Ammon's horn (tissue), 1 donor: ENCODE results near the gene FRG2C.
"Not testable (repeated sequence)": the region's sequence is repeated elsewhere in the genome, so short reads cannot be mapped to it uniquely, and the experiment has no call there.

Source experiments
- DNase-seq: peaks from one replicate; pipeline ENCODE4 v3.0.0-alpha.2; 2016; ENCODE audit warnings: low spot score

Gene FRG2C

GRCh38 chr3:75669348-75670297 is 5.5 kb downstream of the FRG2C start:
- not testable (repeated sequence) for DNase-seq

- DNase-seq = peak; percentile 71
Observed at GRCh38 chr3:75670298-75671286, 6.5 kb downstream of the FRG2C start.

- DNase-seq = not testable (repeated sequence)
Observed at GRCh38 chr3:75671287-75672139, 7.4 kb downstream of the FRG2C start.

GRCh38 chr3:75672140-75672775 is 8.1 kb downstream of the FRG2C start:
- not testable (repeated sequence) for DNase-seq

GRCh38 chr3:75683965-75684364 is 19.8 kb downstream of the FRG2C start:
- DNase-seq = not testable (repeated sequence)

- no peak for DNase-seq
Observed at GRCh38 chr3:75687323-75687722, 23.2 kb downstream of the FRG2C start.

GRCh38 chr3:75692061-75692460 is 27.9 kb downstream of the FRG2C start:
- no peak for DNase-seq
